H1 (cell line): ENCODE data around the gene BACE1. TPM values are rescaled to one million over a fixed set of nuclear protein-coding genes. Genes with fewer than 3 reads are reported as not detected.

ENCODE experiments used
- CTCF ChIA-PET: fragments of 300-600 bp; sonication (Branson Sonifier 250); formaldehyde crosslinking; loops from one replicate; lab custom pipeline; 2021; ENCODE audit not compliant: partially characterized antibody; lab: Charles Lee
- POLR2A ChIA-PET: fragments of 300-600 bp; sonication (Branson Sonifier 250); formaldehyde crosslinking; loops from one replicate; lab custom pipeline; 2021; ENCODE audit warnings: inconsistent platforms; ENCODE audit not compliant: partially characterized antibody; lab: Charles Lee
- DNase-seq, 2 experiments: peaks; one replicate each; pipeline versions ENCODE4 v3.0.0 to v3.0.0-alpha.2; 2010 to 2022; ENCODE audit warnings: low spot score in 2 of 2, low read depth in 1 of 2, mixed read lengths in 1 of 2
- FAIRE-seq: peaks from 2 replicates; lab custom pipeline; 2011; peaks lifted over from hg19 to GRCh38; lab: Jason Lieb, UNC
- H2AFZ ChIP-seq: 2 replicates; pipeline ENCODE4 v1.8.1; 2012; ENCODE audit warnings: low read length, inconsistent platforms
- H2AK5ac ChIP-seq: 2 replicates; pipeline ENCODE4 v1.6.1; 2013; ENCODE audit warnings: low read depth, low read length
- H2BK120ac ChIP-seq: replicated peaks from 2 replicates; pipeline ENCODE3; 2013; ENCODE audit warnings: low read depth, low read length, inconsistent platforms
- H2BK12ac ChIP-seq: 2 replicates; pipeline ENCODE4 v1.6.1; 2013; ENCODE audit warnings: low read depth, low read length
- H2BK15ac ChIP-seq: 2 replicates; pipeline ENCODE4 v1.6.1; 2013; ENCODE audit warnings: low read length
- H2BK20ac ChIP-seq: 2 replicates; pipeline ENCODE4 v1.6.1; 2013; ENCODE audit warnings: low read length
- H2BK5ac ChIP-seq: 2 replicates; pipeline ENCODE4 v1.6.1; 2013; ENCODE audit warnings: low read depth, low read length
- H3K14ac ChIP-seq: 2 replicates; pipeline ENCODE4 v1.6.1; 2013; ENCODE audit warnings: inconsistent platforms; ENCODE audit not compliant: insufficient read length
- H3K18ac ChIP-seq: 2 replicates; pipeline ENCODE4 v1.6.1; 2013; ENCODE audit warnings: low read length; ENCODE audit errors: extremely low read depth
- H3K23ac ChIP-seq: 2 replicates; pipeline ENCODE4 v1.6.1; 2013; ENCODE audit warnings: inconsistent platforms; ENCODE audit not compliant: insufficient read length
- H3K23me2 ChIP-seq: 2 replicates; pipeline ENCODE4 v1.6.1; 2013; ENCODE audit warnings: low read depth, low read length
- H3K27ac ChIP-seq: 2 replicates; pipeline ENCODE4 v1.6.1; 2011; ENCODE audit warnings: low read depth, low read length, inconsistent platforms
- H3K27me3 ChIP-seq, 4 experiments: replicated peaks in 1 of 4; 1 replicate in 1 of 4; 2 replicates in 3 of 4; pipeline versions ENCODE4 v1.6.1 to v1.8.1; 2011 to 2013; ENCODE audit warnings: low read length in 3 of 4, mild to moderate bottlenecking in 3 of 4, inconsistent platforms in 2 of 4, mixed read lengths in 2 of 4, moderate library complexity in 1 of 4; ENCODE audit not compliant: control insufficient read depth in 3 of 4, insufficient read depth in 3 of 4; ENCODE audit errors: extremely low read depth in 1 of 4
- H3K36me3 ChIP-seq, 4 experiments: 2 replicates each; pipeline versions ENCODE4 v1.6.1 to v1.8.1; 2011 to 2013; ENCODE audit warnings: mild to moderate bottlenecking in 4 of 4, low read length in 3 of 4, moderate library complexity in 2 of 4, control low read depth in 1 of 4, inconsistent platforms in 1 of 4; ENCODE audit not compliant: insufficient read depth in 4 of 4, control insufficient read depth in 2 of 4
- H3K4ac ChIP-seq: replicated peaks from 2 replicates; pipeline ENCODE3; 2013; ENCODE audit warnings: low read length, low read depth, mixed read lengths, inconsistent platforms; ENCODE audit not compliant: insufficient read length
- H3K4me1 ChIP-seq, 4 experiments: replicated peaks in 1 of 4; 1 replicate in 1 of 4; 2 replicates in 3 of 4; pipeline versions ENCODE4 v1.6.1 to v1.8.1; 2011 to 2013; ENCODE audit warnings: low read length in 3 of 4, inconsistent platforms in 2 of 4, mixed read lengths in 1 of 4; ENCODE audit not compliant: insufficient read depth in 4 of 4, control insufficient read depth in 3 of 4
- H3K4me2 ChIP-seq, 2 experiments: 2 replicates each; pipeline versions ENCODE4 v1.6.1 to v1.8.1; 2011 to 2013; ENCODE audit warnings: low read depth in 2 of 2, low read length in 2 of 2, control low read depth in 1 of 2, inconsistent platforms in 1 of 2, mild to moderate bottlenecking in 1 of 2; ENCODE audit not compliant: insufficient read depth in 1 of 2
- H3K4me3 ChIP-seq, 4 experiments: fragments of 200-600, 300-600 bp in 1 of 4; sonication (generic), shearing (Covaris generic), sonication (Bioruptor Twin) in 1 of 4; 2 replicates each; pipeline versions ENCODE4 v1.5.1 to v1.8.1; 2011 to 2016; ENCODE audit warnings: low read length in 4 of 4, low read depth in 3 of 4, control low read depth in 2 of 4, inconsistent platforms in 2 of 4, mild to moderate bottlenecking in 2 of 4, mixed read lengths in 1 of 4, moderate library complexity in 1 of 4; ENCODE audit not compliant: insufficient read depth in 2 of 4; ENCODE audit errors: extremely low read depth in 1 of 4
- H3K56ac ChIP-seq: replicated peaks from 2 replicates; pipeline ENCODE3; 2013; ENCODE audit warnings: low read depth, mild to moderate bottlenecking, mixed read lengths, low read length, inconsistent platforms; ENCODE audit not compliant: insufficient read length
- H3K79me1 ChIP-seq: 2 replicates; pipeline ENCODE4 v1.6.1; 2013; ENCODE audit warnings: low read depth, low read length, control low read depth
- H3K79me2 ChIP-seq, 2 experiments: 2 replicates each; pipeline versions ENCODE4 v1.6.1 to v1.8.1; 2012 to 2013; ENCODE audit warnings: low read length in 2 of 2, mild to moderate bottlenecking in 2 of 2, inconsistent platforms in 1 of 2; ENCODE audit not compliant: insufficient read depth in 2 of 2, control insufficient read depth in 1 of 2
- H3K9ac ChIP-seq, 4 experiments: replicated peaks in 1 of 4; 1 replicate in 1 of 4; 2 replicates in 3 of 4; pipeline versions ENCODE4 v1.6.1 to v1.8.1; 2011 to 2013; ENCODE audit warnings: low read depth in 3 of 4, low read length in 3 of 4, control low read depth in 2 of 4, mild to moderate bottlenecking in 2 of 4, moderate library complexity in 2 of 4, inconsistent platforms in 1 of 4; ENCODE audit errors: extremely low read depth in 1 of 4
- H3K9me3 ChIP-seq, 2 experiments: 2 replicates each; pipeline versions ENCODE4 v1.6.1 to v1.8.1; 2012 to 2013; ENCODE audit warnings: mild to moderate bottlenecking in 2 of 2, moderate library complexity in 2 of 2, control low read depth in 1 of 2, inconsistent platforms in 1 of 2, low read depth in 1 of 2, low read length in 1 of 2, mixed read lengths in 1 of 2; ENCODE audit not compliant: insufficient read depth in 2 of 2
- H4K20me1 ChIP-seq, 2 experiments: replicated peaks in 1 of 2; 2 replicates each; pipeline versions ENCODE3 to v1.8.1; 2011 to 2013; ENCODE audit warnings: inconsistent platforms in 2 of 2, low read length in 2 of 2, mild to moderate bottlenecking in 1 of 2; ENCODE audit not compliant: insufficient read depth in 2 of 2, control insufficient read depth in 1 of 2
- H4K5ac ChIP-seq: 2 replicates; pipeline ENCODE4 v1.6.1; 2013; ENCODE audit warnings: low read length, low read depth, mixed read lengths, inconsistent platforms; ENCODE audit not compliant: insufficient read length
- H4K8ac ChIP-seq: 2 replicates; pipeline ENCODE4 v1.8.0; 2013; ENCODE audit warnings: mild to moderate bottlenecking, moderate library complexity, low read length, inconsistent platforms; ENCODE audit not compliant: insufficient read depth; ENCODE audit errors: extremely low read depth
- H4K91ac ChIP-seq: replicated peaks from 2 replicates; pipeline ENCODE3; 2013; ENCODE audit warnings: low read length, mixed read lengths, inconsistent platforms; ENCODE audit not compliant: insufficient read length
- BACH1 ChIP-seq: IDR thresholded peaks from 2 replicates; pipeline ENCODE4 v1.6.1; 2012; ENCODE audit warnings: low read length, improper control_type of control experiment
- CBX5 ChIP-seq: fragments of 300-800, 300-1000 bp; sonication (generic); IDR thresholded peaks from 2 replicates; pipeline ENCODE4 v1.7.1; 2016; ENCODE audit warnings: antibody characterized with exemption, low read length, low read depth
- EGR1 ChIP-seq: IDR thresholded peaks from 2 replicates; pipeline ENCODE4 v1.6.1; 2011; ENCODE audit warnings: low read depth, low read length, borderline replicate concordance
- FOSL1 ChIP-seq: IDR thresholded peaks from 2 replicates; pipeline ENCODE4 v1.6.1; 2011; ENCODE audit warnings: mild to moderate bottlenecking, low read depth, low read length, moderate library complexity; ENCODE audit not compliant: insufficient read depth
- JUN ChIP-seq: IDR thresholded peaks from 2 replicates; pipeline ENCODE4 v1.6.1; 2011; ENCODE audit warnings: low read depth, mild to moderate bottlenecking, improper control_type of control experiment, low read length
- JUND ChIP-seq: IDR thresholded peaks from 2 replicates; pipeline ENCODE4 v1.6.1; 2011; ENCODE audit warnings: mild to moderate bottlenecking, improper control_type of control experiment, low read length
- RFX5 ChIP-seq: IDR thresholded peaks from 2 replicates; pipeline ENCODE4 v1.6.1; 2011; ENCODE audit warnings: low read depth, low read length, improper control_type of control experiment, borderline replicate concordance
- SIRT6 ChIP-seq: IDR thresholded peaks from one replicate; pipeline ENCODE4 v1.7.1; 2012; ENCODE audit warnings: low read length, inconsistent platforms
- TEAD4 ChIP-seq: IDR thresholded peaks from 2 replicates; pipeline ENCODE4 v1.6.1; 2012; ENCODE audit warnings: low read depth, low read length, inconsistent platforms, mixed read lengths
- WGBS, 2 experiments: shearing (Covaris generic) in 1 of 2; methylation state at CpG; one replicate each; pipeline versions ENCODE4 v1.1.6 to v1.1.7; 2013 to 2015; ENCODE audit warnings: low lambda C conversion rate in 2 of 2, mixed read lengths in 2 of 2, inconsistent platforms in 1 of 2, low coverage in 1 of 2, missing lambda C conversion rate in 1 of 2; ENCODE audit not compliant: insufficient replicate concordance in 2 of 2, insufficient coverage in 1 of 2, insufficient read length in 1 of 2; ENCODE audit errors: extremely low coverage in 1 of 2, missing lambda C conversion rate in 1 of 2; 5-methylcytosine and 5-hydroxymethylcytosine counted together
- polyA plus RNA-seq, 7 experiments: library from polyadenylated mRNA; depleted of rRNA in 3 of 7; stranded (reverse) in 5 of 7; unstranded in 2 of 7; fragments of >200 nt in 5 of 7; fragments of 200-250 nt in 2 of 7; gene quantifications; 1 replicate in 5 of 7; 2 replicates in 1 of 7; 4 replicates in 1 of 7; pipeline versions ENCODE4 v1.2.1 to v1.2.3, GENCODE V29; 2011 to 2013; ENCODE audit warnings: missing spikeins in 2 of 7, mixed read lengths in 2 of 7
- total RNA-seq: library from RNA; stranded (reverse); fragmentation: NEBNext Ultra II Directional; extraction: Animal tissue kit (Norgen Biotek cat#: 25700); gene quantifications from 2 replicates; pipeline ENCODE4 v1.2.1, GENCODE V29; 2021
- TF ChIP-seq, protein P1 (sequence below): IDR thresholded peaks from 2 replicates; pipeline ENCODE4 v1.6.1; 2012; ENCODE audit warnings: inconsistent platforms

BACE1 gene
- total and polyA plus RNA-seq, 2 of the 8 experiments (the other 6 are each of a cell fraction or from before 2014, with no cell fraction given), result 7.7 to 7.9 TPM

DNA sequence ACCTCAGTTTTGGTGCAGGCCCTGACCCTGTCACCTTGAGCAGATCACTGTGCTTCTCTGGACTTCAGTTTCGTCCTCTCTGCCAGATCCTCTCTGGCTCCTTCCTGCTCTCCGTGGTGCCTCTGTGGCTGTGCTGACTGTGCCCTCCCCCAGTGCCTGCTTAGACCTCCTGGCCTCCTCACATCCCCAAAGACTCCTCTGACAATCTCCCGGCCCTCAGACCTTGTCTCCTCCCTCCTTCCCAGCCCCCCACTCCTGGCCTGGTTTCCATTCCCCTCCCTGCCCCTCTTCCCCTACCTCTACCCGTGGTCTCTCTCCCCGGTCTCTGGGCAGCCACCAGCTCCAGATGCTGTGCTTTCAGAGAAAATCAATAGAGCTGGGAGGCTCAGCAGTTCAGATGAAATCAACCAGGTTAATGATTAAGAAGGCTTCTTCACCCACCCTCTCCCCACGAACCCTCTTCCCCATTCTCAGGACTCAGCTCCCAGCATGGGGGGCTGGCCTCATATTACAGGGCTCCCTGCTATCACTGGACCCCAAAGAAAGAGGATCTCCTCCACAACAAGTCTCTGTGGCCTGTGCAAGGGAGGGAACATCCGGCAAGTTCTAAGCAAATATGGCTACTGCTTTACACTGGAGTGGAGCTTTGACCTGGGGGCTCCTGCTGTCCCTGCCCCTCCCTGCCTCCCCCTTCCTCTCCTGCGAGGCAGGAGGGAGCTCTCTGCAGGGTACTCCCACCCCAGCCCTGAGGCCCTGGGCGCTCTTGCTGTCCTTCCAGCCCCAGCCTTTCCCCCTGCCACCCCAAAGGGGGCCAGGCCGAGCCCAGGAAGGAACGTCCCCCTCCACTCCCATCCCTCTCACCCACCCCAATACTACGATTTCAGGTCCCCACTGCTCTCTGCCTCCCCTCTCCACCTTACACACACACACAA lies 16.4 kb downstream of the BACE1 start:
- Histone ChIP-seq H2BK12ac (peak overlapping the region; percentile 68; the same call in 1 of the 2 replicates), H3K79me2 (no peaks in the 10 kb centered on the region), H2BK15ac (no peak overlapping the region), H3K4me1 (peaks cover 7 to 23% (median 15%) of the 10 kb centered on the region in 4 experiments), H3K4ac (no peak overlapping the region), H3K4me3 (no peak overlapping the region), H3K18ac (peak overlapping the region; percentile 71), H3K14ac (no peak overlapping the region), H3K56ac (no peak overlapping the region), H2AFZ (no peak overlapping the region), H4K5ac (no peak overlapping the region), H3K9me3 (no peaks in the 10 kb centered on the region), H3K23ac (no peak overlapping the region), H4K20me1 (no peaks in the 10 kb centered on the region), H3K79me1 (no peaks in the 10 kb centered on the region), H4K91ac (no peak overlapping the region), H3K27ac (0 out of 2 replicates have a peak overlapping the region, but pooled peaks have one; percentile 22), H2BK120ac (no peak overlapping the region), H3K4me2 (peak overlapping the region; percentile 15 to 19; a peak in 2 of 4 replicates), H2BK20ac (no peak overlapping the region), H2AK5ac (0 out of 2 replicates have a peak overlapping the region, but pooled peaks have one; percentile 75), H3K36me3 (no peaks in the 10 kb centered on the region), H3K9ac (peak overlapping the region in 1 of 4 experiments; percentile 28; a peak in 1 of 7 replicates), H3K23me2 (no peaks in the 10 kb centered on the region), H2BK5ac (no peak overlapping the region; the same call in 1 of the 2 replicates), H3K27me3 (no peaks in the 10 kb centered on the region), H4K8ac (0 out of 2 replicates have a peak overlapping the region, but pooled peaks have one; percentile 66)
- DNase-seq (no peak), FAIRE-seq (no peak)
- ChIA-PET POLR2A (interaction anchor here (1.0 to 1.6 kb wide), 2 partner anchors 11 to 16 kb away, joined by 3 to 6 read pairs; partner anchors contain the start of gene BACE1), CTCF (interaction anchor here (0.7 to 1.6 kb wide), 5 partner anchors 10 to 328 kb away, joined by 3 to 6 read pairs (median 3); partner anchors contain the start of gene BACE1)
- 76% methylated on average over 10 of the region's 12 CpGs; no CpG with 5 or more reads in 1 of the 2 experiments for WGBS, 2 experiments
- TF ChIP-seq SIRT6 (no peak), FOSL1 (no peak), JUND (no peak), JUN (no peak), EGR1 (no peak), TEAD4 (no peak), RFX5 (no peak), BACH1 (no peak), CBX5 (no peak)
- TF ChIP-seq, protein P1, sequence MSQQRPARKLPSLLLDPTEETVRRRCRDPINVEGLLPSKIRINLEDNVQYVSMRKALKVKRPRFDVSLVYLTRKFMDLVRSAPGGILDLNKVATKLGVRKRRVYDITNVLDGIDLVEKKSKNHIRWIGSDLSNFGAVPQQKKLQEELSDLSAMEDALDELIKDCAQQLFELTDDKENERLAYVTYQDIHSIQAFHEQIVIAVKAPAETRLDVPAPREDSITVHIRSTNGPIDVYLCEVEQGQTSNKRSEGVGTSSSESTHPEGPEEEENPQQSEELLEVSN, result no peak
